Duodenal mucosa (tissue), 2 donors: Measurements from ENCODE around the gene NGFR.

Source experiments
- H3K27ac ChIP-seq: one replicate; pipeline ENCODE4 v1.7.0; 2013; ENCODE audit warnings: low read depth, low read length
- H3K27me3 ChIP-seq, 2 donors: one replicate each; pipeline ENCODE4 v1.7.0; 2013; ENCODE audit warnings: low read length in 2 of 2, control low read depth in 1 of 2; ENCODE audit not compliant: insufficient read depth in 2 of 2, control insufficient read depth in 1 of 2
- H3K36me3 ChIP-seq, 2 donors: one replicate each; pipeline ENCODE4 v1.7.0; 2013; ENCODE audit warnings: low read length in 2 of 2, control low read depth in 1 of 2; ENCODE audit not compliant: insufficient read depth in 2 of 2, control insufficient read depth in 1 of 2
- H3K4me1 ChIP-seq, 2 donors: one replicate each; pipeline ENCODE4 v1.7.0; 2013; ENCODE audit warnings: low read length in 2 of 2, control low read depth in 1 of 2; ENCODE audit not compliant: insufficient read depth in 2 of 2, control insufficient read depth in 1 of 2
- H3K4me3 ChIP-seq, 2 donors: one replicate each; pipeline ENCODE4 v1.7.0; 2013; ENCODE audit warnings: low read length in 2 of 2, low read depth in 1 of 2
- H3K9ac ChIP-seq, 2 donors: one replicate each; pipeline ENCODE4 v1.7.0; 2013; ENCODE audit warnings: low read length in 2 of 2, low read depth in 1 of 2
- H3K9me3 ChIP-seq, 2 donors: one replicate each; pipeline ENCODE4 v1.7.0; 2013; ENCODE audit warnings: low read length in 2 of 2, control low read depth in 1 of 2; ENCODE audit not compliant: control insufficient read depth in 1 of 2

Gene NGFR

DNA sequence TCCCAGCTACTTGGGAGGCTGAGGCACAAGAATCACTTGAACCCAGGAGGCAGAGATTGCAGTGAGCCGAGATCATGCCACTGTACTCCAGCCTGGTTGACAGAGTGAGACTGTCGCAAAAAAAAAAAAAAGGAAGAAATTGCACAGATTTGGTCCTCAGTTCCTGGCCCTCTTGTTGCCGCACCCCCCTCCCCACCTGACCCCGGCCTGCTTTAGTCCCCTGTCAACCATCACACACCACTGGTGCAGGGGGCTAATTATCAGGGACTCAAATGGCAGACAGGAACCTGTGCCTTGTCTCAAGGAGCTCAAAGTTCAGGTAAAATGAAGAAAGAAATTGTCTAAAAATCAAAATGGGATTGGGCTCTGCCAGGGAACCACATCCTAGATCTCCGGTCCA, 28.1 kb downstream of the NGFR start:
- Histone ChIP-seq H3K27ac (no peak overlapping the region), H3K4me3 (no peak overlapping the region), H3K36me3 (no peaks in the 10 kb centered on the region), H3K4me1 (no peaks in the 10 kb centered on the region), H3K9me3 (no peaks in the 10 kb centered on the region), H3K27me3 (peaks cover 12 to 26% of the 10 kb centered on the region in 2 donors), H3K9ac (no peak overlapping the region)

- H3K9ac ChIP-seq: no peak overlapping the region
- no peaks in the 10 kb centered on the region for H3K36me3 ChIP-seq
- no peak overlapping the region for H3K4me3 ChIP-seq
- H3K9me3 ChIP-seq: no peaks in the 10 kb centered on the region
- H3K4me1 ChIP-seq: no peaks in the 10 kb centered on the region
- no peak overlapping the region for H3K27ac ChIP-seq
- H3K27me3 ChIP-seq: peaks cover 12 to 26% of the 10 kb centered on the region in 2 donors
These were observed 28.8 kb downstream of the NGFR start for GRCh38 chr17:49523706-49524472.

GRCh38 chr17:49524473-49525359, 29.6 kb downstream of the NGFR start:
- Histone ChIP-seq H3K4me1 (no peaks in the 10 kb centered on the region), H3K9me3 (no peaks in the 10 kb centered on the region), H3K4me3 (no peak overlapping the region), H3K9ac (no peak overlapping the region), H3K27me3 (peaks cover 12 to 23% of the 10 kb centered on the region in 2 donors), H3K36me3 (no peaks in the 10 kb centered on the region), H3K27ac (no peak overlapping the region)

- peaks cover 10 to 20% of the 10 kb centered on the region in 2 donors for H3K27me3 ChIP-seq
- H3K36me3 ChIP-seq: no peaks in the 10 kb centered on the region
- no peak overlapping the region for H3K4me3 ChIP-seq
- H3K27ac ChIP-seq: no peak overlapping the region
- H3K4me1 ChIP-seq: no peaks in the 10 kb centered on the region
- H3K9me3 ChIP-seq: no peaks in the 10 kb centered on the region
- H3K9ac ChIP-seq: no peak overlapping the region
These were observed 31.0 kb downstream of the NGFR start for GRCh38 chr17:49525831-49526741.

GRCh38 chr17:49527927-49528651, 33.0 kb downstream of the NGFR start:
- H3K4me3 ChIP-seq: no peak overlapping the region
- no peaks in the 10 kb centered on the region for H3K36me3 ChIP-seq
- H3K9ac ChIP-seq: no peak overlapping the region
- H3K27ac ChIP-seq: no peak overlapping the region
- no peaks in the 10 kb centered on the region for H3K4me1 ChIP-seq
- H3K9me3 ChIP-seq: no peaks in the 10 kb centered on the region
- H3K27me3 ChIP-seq: peaks cover 0 to 13% of the 10 kb centered on the region in 2 donors

- H3K27me3 ChIP-seq: peaks cover 0 to 13% of the 10 kb centered on the region in 2 donors
- no peak overlapping the region for H3K27ac ChIP-seq
- no peak overlapping the region for H3K9ac ChIP-seq
- H3K9me3 ChIP-seq: no peaks in the 10 kb centered on the region
- no peak overlapping the region for H3K4me3 ChIP-seq
- H3K36me3 ChIP-seq: no peaks in the 10 kb centered on the region
- H3K4me1 ChIP-seq: no peaks in the 10 kb centered on the region
These were observed 33.9 kb downstream of the NGFR start for GRCh38 chr17:49528966-49529365.

DNA sequence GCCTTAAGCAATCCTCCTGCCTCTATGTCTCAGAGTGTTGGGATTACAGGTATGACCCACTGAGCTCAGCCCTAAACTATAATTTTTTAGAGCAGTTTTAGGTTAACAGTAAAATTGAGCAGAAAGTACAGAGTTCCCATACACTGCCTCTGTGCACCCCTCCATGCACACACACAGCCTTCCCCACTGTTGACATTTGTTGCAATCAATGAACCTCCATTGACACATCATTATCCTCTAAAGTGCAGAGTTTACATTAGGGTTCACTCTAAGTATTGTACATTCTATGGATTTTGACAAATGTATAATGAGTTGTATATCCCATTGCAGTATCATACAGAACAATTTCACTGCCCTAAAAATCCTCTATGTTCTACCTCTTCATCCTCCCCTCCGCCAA, 35.0 kb downstream of the NGFR start:
- no peak overlapping the region for H3K27ac ChIP-seq
- peaks cover 0 to 13% of the 10 kb centered on the region in 2 donors for H3K27me3 ChIP-seq
- H3K36me3 ChIP-seq: no peaks in the 10 kb centered on the region

GRCh38 chr17:49543860-49544259, 48.8 kb downstream of the NGFR start:
- H3K27ac ChIP-seq: no peak overlapping the region
- H3K9me3 ChIP-seq: no peaks in the 10 kb centered on the region
- H3K36me3 ChIP-seq: no peaks in the 10 kb centered on the region
- H3K27me3 ChIP-seq: no peaks in the 10 kb centered on the region
- no peak overlapping the region for H3K4me3 ChIP-seq
- H3K9ac ChIP-seq: no peak overlapping the region
- no peaks in the 10 kb centered on the region for H3K4me1 ChIP-seq

More for the DNA sequence above, 35.0 kb downstream of the NGFR start:
- Histone ChIP-seq H3K9me3 (no peaks in the 10 kb centered on the region), H3K9ac (no peak overlapping the region), H3K4me1 (no peaks in the 10 kb centered on the region), H3K4me3 (no peak overlapping the region)

GRCh38 chr17:49545007-49545660, 50.0 kb downstream of the NGFR start:
- H3K27me3 ChIP-seq: no peaks in the 10 kb centered on the region
- H3K4me3 ChIP-seq: no peak overlapping the region
- no peak overlapping the region for H3K27ac ChIP-seq
- H3K9me3 ChIP-seq: no peaks in the 10 kb centered on the region
- no peak overlapping the region for H3K9ac ChIP-seq
- no peaks in the 10 kb centered on the region for H3K4me1 ChIP-seq
- no peaks in the 10 kb centered on the region for H3K36me3 ChIP-seq
